Liver (tissue), 9 donors: Measurements from ENCODE around the gene MMP2. TPM values are rescaled to one million over a fixed set of nuclear protein-coding genes. Genes with fewer than 3 reads are reported as not detected.

Source experiments
- DNase-seq: peaks from one replicate; pipeline ENCODE4 v3.0.0-alpha.2; 2017; ENCODE audit warnings: low spot score
- H3K27ac ChIP-seq, 2 donors: one replicate each; pipeline ENCODE4 v1.7.0; 2013; ENCODE audit warnings: inconsistent platforms in 2 of 2, low read length in 2 of 2, control low read depth in 1 of 2, low read depth in 1 of 2, mild to moderate bottlenecking in 1 of 2
- H3K27me3 ChIP-seq, 4 donors: one replicate each; pipeline versions ENCODE4 v1.6.1 to v1.7.0; 2013; ENCODE audit warnings: low read length in 3 of 4, inconsistent platforms in 1 of 4, mild to moderate bottlenecking in 1 of 4, moderate library complexity in 1 of 4; ENCODE audit not compliant: control insufficient read depth in 4 of 4, insufficient read depth in 4 of 4
- H3K36me3 ChIP-seq, 4 donors: one replicate each; pipeline versions ENCODE4 v1.6.1 to v1.7.0; 2013; ENCODE audit warnings: low read length in 3 of 4, mild to moderate bottlenecking in 3 of 4, low read depth in 1 of 4, moderate library complexity in 1 of 4; ENCODE audit not compliant: control insufficient read depth in 4 of 4, insufficient read depth in 3 of 4
- H3K4me1 ChIP-seq, 4 donors: one replicate each; pipeline versions ENCODE4 v1.6.1 to v1.7.0; 2013; ENCODE audit warnings: low read length in 3 of 4, mild to moderate bottlenecking in 3 of 4, moderate library complexity in 1 of 4; ENCODE audit not compliant: control insufficient read depth in 4 of 4, insufficient read depth in 4 of 4
- H3K4me3 ChIP-seq, 3 donors: one replicate each; pipeline versions ENCODE4 v1.6.1 to v1.7.0; 2013; ENCODE audit warnings: low read length in 3 of 3, control low read depth in 1 of 3, low read depth in 1 of 3, mild to moderate bottlenecking in 1 of 3
- H3K9ac ChIP-seq, 2 donors: one replicate each; pipeline ENCODE4 v1.7.0; 2013; ENCODE audit warnings: low read length in 2 of 2, mild to moderate bottlenecking in 2 of 2, moderate library complexity in 2 of 2, control low read depth in 1 of 2, low read depth in 1 of 2
- H3K9me3 ChIP-seq, 4 donors: one replicate each; pipeline versions ENCODE4 v1.6.1 to v1.7.0; 2013; ENCODE audit warnings: low read length in 3 of 4; ENCODE audit not compliant: control insufficient read depth in 4 of 4
- CTCF ChIP-seq: fragments of 150-350 bp; IDR thresholded peaks from 2 replicates; pipeline ENCODE4 v1.5.1; 2017; ENCODE audit warnings: improper control_type of control experiment, low read depth, low read length; ENCODE audit not compliant: missing input control
- EGR1 ChIP-seq, 2 donors: IDR thresholded peaks; 2 replicates each; pipeline ENCODE4 v1.6.1; 2016 to 2018; ENCODE audit warnings: antibody characterized with exemption in 2 of 2, low read depth in 2 of 2
- FOXA1 ChIP-seq: IDR thresholded peaks from 2 replicates; pipeline ENCODE4 v1.6.1; 2016; ENCODE audit warnings: antibody characterized with exemption
- FOXA2 ChIP-seq: IDR thresholded peaks from 2 replicates; pipeline ENCODE4 v1.6.1; 2016; ENCODE audit warnings: antibody characterized with exemption
- GABPA ChIP-seq, 2 donors: IDR thresholded peaks in 1 of 2; conservative IDR thresholded peaks in 1 of 2; 2 replicates each; pipeline ENCODE4 v1.6.1; 2016; ENCODE audit warnings: antibody characterized with exemption in 2 of 2, mild to moderate bottlenecking in 1 of 2, moderate library complexity in 1 of 2
- HNF4A ChIP-seq, 2 donors: conservative IDR thresholded peaks; 2 replicates each; pipeline ENCODE4 v1.6.1; 2016; ENCODE audit warnings: antibody characterized with exemption in 2 of 2, mild to moderate bottlenecking in 2 of 2
- HNF4G ChIP-seq: IDR thresholded peaks from 2 replicates; pipeline ENCODE4 v1.6.1; 2016; ENCODE audit warnings: antibody characterized with exemption
- MAX ChIP-seq: IDR thresholded peaks from 2 replicates; pipeline ENCODE4 v1.6.1; 2016; ENCODE audit warnings: antibody characterized with exemption
- NR2F2 ChIP-seq: IDR thresholded peaks from 2 replicates; pipeline ENCODE4 v1.6.1; 2016; ENCODE audit warnings: antibody characterized with exemption
- RAD21 ChIP-seq, 2 donors: IDR thresholded peaks; 2 replicates each; pipeline ENCODE4 v1.6.1; 2016; ENCODE audit warnings: antibody characterized with exemption in 2 of 2, mild to moderate bottlenecking in 2 of 2
- REST ChIP-seq: IDR thresholded peaks from 2 replicates; pipeline ENCODE4 v1.6.1; 2016; ENCODE audit warnings: antibody characterized with exemption, mild to moderate bottlenecking
- RXRA ChIP-seq, 2 donors: IDR thresholded peaks; 2 replicates each; pipeline ENCODE4 v1.6.1; 2017 to 2018; ENCODE audit warnings: antibody characterized with exemption in 2 of 2, mild to moderate bottlenecking in 1 of 2
- SP1 ChIP-seq: IDR thresholded peaks from 2 replicates; pipeline ENCODE4 v1.6.1; 2018; ENCODE audit warnings: antibody characterized with exemption, mild to moderate bottlenecking
- TAF1 ChIP-seq: conservative IDR thresholded peaks from 2 replicates; pipeline ENCODE4 v1.6.1; 2016; ENCODE audit warnings: antibody characterized with exemption, mild to moderate bottlenecking
- WGBS: extraction: QIAGEN DNeasy Blood & Tissue Kit; methylation state at CpG from one replicate; pipeline ENCODE4 v1.1.7; 2013; 5-methylcytosine and 5-hydroxymethylcytosine counted together
- polyA plus RNA-seq, 2 donors: library from polyadenylated mRNA; stranded (reverse) in 1 of 2; unstranded in 1 of 2; fragments of 200-250 nt in 1 of 2; fragments of >200 nt in 1 of 2; fragmentation: Nextera tagmentation in 1 of 2; extraction: Ambion mirVana in 1 of 2; gene quantifications; one replicate each; pipeline versions ENCODE4 v1.2.1 to v1.2.3, GENCODE V29; 2013 to 2015
- total RNA-seq, 2 donors: library from RNA; depleted of rRNA; stranded (reverse); fragments of >200 nt; gene quantifications; one replicate each; pipeline ENCODE4 v1.2.3, GENCODE V29; 2014
- TF ChIP-seq, protein P1 (sequence below): IDR thresholded peaks from 2 replicates; pipeline ENCODE4 v1.6.1; 2016; ENCODE audit warnings: antibody characterized with exemption
- donor health status: healthy.
- donor health status: healthy.
- donor health status: healthy.
- donor health status: healthy.
- donor health status: healthy.

The MMP2 gene
- total and polyA plus RNA-seq, 4 donors = 2.8 to 6.3 (median 5.3) TPM

GRCh38 chr16:55539488-55539887 is 60.5 kb downstream of the MMP2 start:
- H3K27me3 ChIP-seq = no peaks in the 10 kb centered on the region
- H3K4me1 ChIP-seq = no peaks in the 10 kb centered on the region
- WGBS = 65% methylated on average over 1 of the region's 1 CpG
- H3K9ac ChIP-seq = no peak overlapping the region
- H3K36me3 ChIP-seq = no peaks in the 10 kb centered on the region
- no peak for DNase-seq
- TF ChIP-seq SP1 (no peak), RXRA (IDR thresholded peaks at IDR 0.05) (no peak), RAD21 (IDR thresholded peaks at IDR 0.05) (no peak), TAF1 (no peak), FOXA2 (no peak), GABPA (IDR thresholded peaks at IDR 0.05 in 1 of 2, conservative IDR thresholded peaks at IDR 0.05 in 1 of 2) (no peak), MAX (no peak), REST (no peak), HNF4A (conservative IDR thresholded peaks at IDR 0.05) (no peak), FOXA1 (no peak)
- no peak overlapping the region for H3K4me3 ChIP-seq
- H3K27ac ChIP-seq = no peak overlapping the region
- no peaks in the 10 kb centered on the region for H3K9me3 ChIP-seq

DNA sequence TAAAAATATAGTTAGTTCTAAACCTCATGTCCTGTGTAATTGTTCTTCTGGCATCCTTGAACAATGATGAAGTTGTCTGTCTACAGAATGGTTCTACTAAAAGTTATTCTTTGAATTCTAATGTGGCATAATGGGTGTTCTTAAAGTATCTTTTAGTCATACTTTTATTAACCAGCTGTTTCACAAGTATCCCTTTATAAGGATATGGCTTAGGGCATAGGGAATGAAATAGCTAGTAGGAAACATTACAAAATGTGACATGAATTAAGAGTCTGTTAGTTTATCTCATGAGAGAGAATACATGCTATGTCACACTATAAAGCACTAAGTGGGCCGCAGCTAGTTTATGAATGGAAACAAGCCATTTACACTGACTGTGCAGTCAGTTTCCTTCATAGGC is 61.2 kb downstream of the MMP2 start:
- 97% methylated on average over 1 of the region's 1 CpG for whole genome bisulfite sequencing
- Histone ChIP-seq H3K36me3 (no peaks in the 10 kb centered on the region), H3K9ac (no peak overlapping the region), H3K9me3 (no peaks in the 10 kb centered on the region), H3K4me1 (no peaks in the 10 kb centered on the region), H3K4me3 (no peak overlapping the region), H3K27me3 (no peaks in the 10 kb centered on the region), H3K27ac (no peak overlapping the region)
- TF ChIP-seq FOXA1 = no peak
- no peak for TF ChIP-seq CTCF
- TF ChIP-seq HNF4G = no peak
- TF ChIP-seq FOXA2 = no peak
- no peak for TF ChIP-seq RXRA (IDR thresholded peaks at IDR 0.05)
- no peak for DNase-seq

- H3K27me3 ChIP-seq = no peaks in the 10 kb centered on the region
- no peak overlapping the region for H3K9ac ChIP-seq
- no peaks in the 10 kb centered on the region for H3K9me3 ChIP-seq
- H3K4me3 ChIP-seq = no peak overlapping the region
- WGBS = 83% methylated on average over 1 of the region's 1 CpG
- H3K4me1 ChIP-seq = no peaks in the 10 kb centered on the region
- no peak for DNase-seq
- no peaks in the 10 kb centered on the region for H3K36me3 ChIP-seq
- no peak overlapping the region for H3K27ac ChIP-seq
- no peak for TF ChIP-seq HNF4A (conservative IDR thresholded peaks at IDR 0.05)
- TF ChIP-seq SP1 = no peak
- no peak for TF ChIP-seq FOXA2
- no peak for TF ChIP-seq EGR1 (IDR thresholded peaks at IDR 0.05; ENCODE audit: low read depth in 2 of 2)
- TF ChIP-seq TAF1 = no peak
- no peak for TF ChIP-seq MAX
- TF ChIP-seq, protein P1, sequence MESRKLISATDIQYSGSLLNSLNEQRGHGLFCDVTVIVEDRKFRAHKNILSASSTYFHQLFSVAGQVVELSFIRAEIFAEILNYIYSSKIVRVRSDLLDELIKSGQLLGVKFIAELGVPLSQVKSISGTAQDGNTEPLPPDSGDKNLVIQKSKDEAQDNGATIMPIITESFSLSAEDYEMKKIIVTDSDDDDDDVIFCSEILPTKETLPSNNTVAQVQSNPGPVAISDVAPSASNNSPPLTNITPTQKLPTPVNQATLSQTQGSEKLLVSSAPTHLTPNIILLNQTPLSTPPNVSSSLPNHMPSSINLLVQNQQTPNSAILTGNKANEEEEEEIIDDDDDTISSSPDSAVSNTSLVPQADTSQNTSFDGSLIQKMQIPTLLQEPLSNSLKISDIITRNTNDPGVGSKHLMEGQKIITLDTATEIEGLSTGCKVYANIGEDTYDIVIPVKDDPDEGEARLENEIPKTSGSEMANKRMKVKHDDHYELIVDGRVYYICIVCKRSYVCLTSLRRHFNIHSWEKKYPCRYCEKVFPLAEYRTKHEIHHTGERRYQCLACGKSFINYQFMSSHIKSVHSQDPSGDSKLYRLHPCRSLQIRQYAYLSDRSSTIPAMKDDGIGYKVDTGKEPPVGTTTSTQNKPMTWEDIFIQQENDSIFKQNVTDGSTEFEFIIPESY = no peak
- TF ChIP-seq GABPA (IDR thresholded peaks at IDR 0.05 in 1 of 2, conservative IDR thresholded peaks at IDR 0.05 in 1 of 2) = no peak
- no peak for TF ChIP-seq RXRA (IDR thresholded peaks at IDR 0.05)
- TF ChIP-seq FOXA1 = no peak
- no peak for TF ChIP-seq NR2F2
- TF ChIP-seq REST = no peak
Measured at GRCh38 chr16:55542459-55543082, 63.6 kb downstream of the MMP2 start.
